NT2/D1 (cell line): ENCODE results near the gene ST3GAL4.

Experiments
- SUZ12 ChIP-seq: IDR thresholded peaks from 2 replicates; pipeline ENCODE4 v1.6.1; 2011; ENCODE audit not compliant: insufficient read length, insufficient read depth; ENCODE audit errors: extremely low read depth
- ZNF274 ChIP-seq: IDR thresholded peaks from 2 replicates; pipeline ENCODE4 v1.6.1; 2011; ENCODE audit warnings: mild to moderate bottlenecking, low read depth, low read length

DNA sequence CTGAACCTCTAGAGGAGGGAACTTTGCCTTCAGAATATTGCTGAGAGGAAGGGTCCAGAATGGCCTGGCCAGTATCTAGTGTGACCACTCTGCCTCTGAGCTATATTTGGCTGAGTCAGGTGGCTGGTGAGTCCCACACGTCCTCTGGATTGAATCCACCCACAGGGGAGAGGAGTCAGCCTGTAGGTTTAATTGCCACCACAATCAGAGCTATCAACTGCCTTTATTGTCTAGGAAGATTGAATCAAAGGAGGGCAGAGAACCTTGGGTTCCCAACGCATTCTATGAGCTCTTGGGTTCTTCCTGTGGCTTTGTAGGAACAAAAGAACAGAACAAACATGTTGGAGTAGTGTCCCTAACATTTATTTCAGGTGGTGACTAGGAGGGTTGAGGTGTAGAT lies 67.7 kb downstream of the ST3GAL4 start:
- TF ChIP-seq ZNF274 (no peak), SUZ12 (no peak)
